GM13977 (cell line): ENCODE data around the gene CHKB.

Experiments used
- DNase-seq: peaks from one replicate; pipeline ENCODE4 v3.0.0; 2012; ENCODE audit warnings: low spot score
- in situ Hi-C: fragments of 300-500 bp; cut with MboI; formaldehyde crosslinking; loops from one replicate; pipeline ENCODE4 v1.12.0; 2022; ENCODE audit warnings: low sequenced_read_pairs, low pct_unique_long_range_greater_than_20kb, mixed read lengths, inconsistent platforms; ENCODE audit not compliant: unreplicated experiment
- TF ChIP-seq, protein P1 (sequence below): IDR thresholded peaks from 2 replicates; pipeline ENCODE4 v1.5.1; 2012; ENCODE audit warnings: mild to moderate bottlenecking, control low read depth; ENCODE audit not compliant: insufficient read depth; ENCODE audit errors: extremely low read depth, missing control alignments

The CHKB gene

DNA sequence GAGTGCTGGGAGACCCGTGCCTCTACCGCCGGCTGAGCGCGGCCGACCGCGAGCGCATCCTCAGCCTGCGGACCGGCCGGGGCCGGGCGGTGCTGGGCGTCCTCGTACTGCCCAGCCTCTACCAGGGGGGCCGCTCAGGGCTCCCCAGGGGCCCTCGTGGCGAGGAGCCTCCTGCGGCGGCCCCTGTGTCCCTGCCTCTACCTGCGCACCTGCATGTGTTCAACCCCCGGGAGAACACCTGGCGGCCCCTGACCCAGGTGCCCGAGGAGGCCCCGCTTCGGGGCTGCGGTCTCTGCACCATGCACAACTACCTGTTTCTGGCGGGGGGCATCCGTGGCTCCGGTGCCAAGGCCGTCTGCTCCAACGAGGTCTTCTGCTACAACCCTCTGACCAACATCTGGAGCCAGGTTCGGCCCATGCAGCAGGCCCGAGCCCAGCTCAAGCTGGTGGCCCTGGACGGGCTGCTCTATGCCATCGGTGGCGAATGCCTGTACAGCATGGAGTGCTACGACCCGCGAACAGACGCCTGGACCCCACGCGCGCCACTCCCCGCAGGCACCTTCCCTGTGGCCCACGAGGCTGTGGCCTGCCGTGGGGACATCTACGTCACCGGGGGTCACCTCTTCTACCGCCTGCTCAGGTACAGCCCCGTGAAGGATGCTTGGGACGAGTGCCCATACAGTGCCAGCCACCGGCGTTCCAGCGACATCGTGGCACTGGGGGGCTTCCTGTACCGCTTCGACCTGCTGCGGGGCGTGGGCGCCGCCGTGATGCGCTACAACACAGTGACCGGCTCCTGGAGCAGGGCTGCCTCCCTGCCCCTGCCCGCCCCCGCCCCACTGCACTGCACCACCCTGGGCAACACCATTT lies 33.5 kb downstream of the CHKB start:
- in situ Hi-C loops: no loop called here
- TF ChIP-seq, protein P1, sequence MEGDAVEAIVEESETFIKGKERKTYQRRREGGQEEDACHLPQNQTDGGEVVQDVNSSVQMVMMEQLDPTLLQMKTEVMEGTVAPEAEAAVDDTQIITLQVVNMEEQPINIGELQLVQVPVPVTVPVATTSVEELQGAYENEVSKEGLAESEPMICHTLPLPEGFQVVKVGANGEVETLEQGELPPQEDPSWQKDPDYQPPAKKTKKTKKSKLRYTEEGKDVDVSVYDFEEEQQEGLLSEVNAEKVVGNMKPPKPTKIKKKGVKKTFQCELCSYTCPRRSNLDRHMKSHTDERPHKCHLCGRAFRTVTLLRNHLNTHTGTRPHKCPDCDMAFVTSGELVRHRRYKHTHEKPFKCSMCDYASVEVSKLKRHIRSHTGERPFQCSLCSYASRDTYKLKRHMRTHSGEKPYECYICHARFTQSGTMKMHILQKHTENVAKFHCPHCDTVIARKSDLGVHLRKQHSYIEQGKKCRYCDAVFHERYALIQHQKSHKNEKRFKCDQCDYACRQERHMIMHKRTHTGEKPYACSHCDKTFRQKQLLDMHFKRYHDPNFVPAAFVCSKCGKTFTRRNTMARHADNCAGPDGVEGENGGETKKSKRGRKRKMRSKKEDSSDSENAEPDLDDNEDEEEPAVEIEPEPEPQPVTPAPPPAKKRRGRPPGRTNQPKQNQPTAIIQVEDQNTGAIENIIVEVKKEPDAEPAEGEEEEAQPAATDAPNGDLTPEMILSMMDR: no peak
- no peak for DNase-seq

DNA sequence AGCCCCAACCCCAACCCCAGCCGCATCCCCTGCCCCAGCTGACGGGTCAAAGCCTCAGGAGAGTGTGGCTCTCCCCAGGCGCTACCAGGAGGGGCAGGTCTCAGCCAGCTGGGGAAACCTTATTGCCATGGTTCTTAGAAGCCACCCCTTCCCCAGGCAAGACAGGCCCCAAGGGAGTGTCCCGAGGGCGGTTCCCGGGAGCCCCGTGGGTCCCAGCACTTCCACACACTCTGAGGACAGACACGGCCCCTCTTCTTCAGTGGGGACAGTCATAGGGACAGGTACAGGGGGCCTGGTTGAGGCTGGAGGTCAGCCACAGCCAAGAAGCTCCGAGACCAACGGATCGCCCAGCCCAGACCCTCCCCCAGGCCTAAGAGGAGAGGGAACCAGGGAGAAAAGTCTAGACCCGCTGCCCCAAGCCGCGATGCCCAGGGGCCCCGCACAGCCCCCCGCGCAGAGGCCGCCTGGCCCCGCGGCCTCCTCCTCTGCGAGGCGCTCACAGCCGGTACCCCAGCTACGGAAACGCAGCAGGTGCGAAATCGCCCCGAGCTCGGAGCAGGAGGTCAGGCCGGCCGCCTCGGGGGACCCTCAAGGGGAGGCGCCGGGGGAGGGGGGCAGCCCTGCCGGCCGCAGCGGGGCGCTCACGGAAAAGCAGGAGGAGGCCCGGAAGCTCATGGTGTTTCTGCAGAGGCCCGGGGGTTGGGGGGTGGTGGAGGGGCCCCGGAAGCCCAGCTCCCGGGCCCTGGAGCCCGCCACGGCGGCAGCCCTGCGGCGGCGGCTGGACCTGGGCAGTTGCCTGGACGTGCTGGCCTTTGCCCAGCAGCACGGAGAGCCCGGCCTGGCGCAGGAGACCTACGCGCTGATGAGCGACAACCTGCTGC lies 34.4 kb downstream of the CHKB start:
- DNase-seq: peak; percentile 87
- TF ChIP-seq, protein P1: peak; percentile 35

DNA sequence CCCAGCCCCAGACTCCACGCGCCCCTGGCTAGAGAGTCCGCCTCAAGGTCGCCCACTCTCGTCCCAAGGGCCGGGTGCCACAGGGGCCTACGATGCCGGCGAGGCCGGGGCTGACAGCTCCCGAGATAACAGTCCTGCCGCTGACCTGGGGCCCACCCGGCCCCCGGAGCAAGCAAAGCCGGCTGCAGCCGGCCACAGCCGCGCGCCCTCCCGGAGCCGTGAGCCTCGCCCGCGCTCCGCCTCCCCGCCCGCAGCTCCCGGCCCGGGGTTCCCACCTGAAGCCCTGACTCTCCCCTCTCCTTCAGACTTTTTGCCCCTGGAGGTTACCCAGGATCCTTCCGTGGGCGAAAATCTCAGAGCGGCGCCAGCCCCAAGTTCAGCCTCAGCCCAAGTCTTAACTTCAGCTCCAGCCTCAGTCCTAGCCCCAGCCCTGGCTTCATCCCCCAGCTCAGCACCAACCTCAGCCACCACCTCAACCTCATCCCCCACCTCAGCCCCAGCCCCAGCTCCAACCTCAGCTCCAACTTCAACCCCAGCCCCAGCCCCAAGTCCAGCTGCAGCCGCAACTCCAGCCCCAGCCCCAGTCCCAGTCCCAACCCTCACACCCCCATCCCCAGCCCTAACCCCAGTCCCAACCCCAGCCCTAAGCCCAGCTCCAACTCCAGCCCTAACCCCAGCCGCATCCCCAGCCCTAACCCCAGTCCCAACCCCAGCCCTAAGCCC lies 35.2 kb downstream of the CHKB start:
- TF ChIP-seq, protein P1: no peak
- in situ Hi-C loops: no loop called here
- peak; percentile 54 for DNase-seq

More for the DNA sequence above, 34.4 kb downstream of the CHKB start:
- in situ Hi-C loops: no loop called here

DNA sequence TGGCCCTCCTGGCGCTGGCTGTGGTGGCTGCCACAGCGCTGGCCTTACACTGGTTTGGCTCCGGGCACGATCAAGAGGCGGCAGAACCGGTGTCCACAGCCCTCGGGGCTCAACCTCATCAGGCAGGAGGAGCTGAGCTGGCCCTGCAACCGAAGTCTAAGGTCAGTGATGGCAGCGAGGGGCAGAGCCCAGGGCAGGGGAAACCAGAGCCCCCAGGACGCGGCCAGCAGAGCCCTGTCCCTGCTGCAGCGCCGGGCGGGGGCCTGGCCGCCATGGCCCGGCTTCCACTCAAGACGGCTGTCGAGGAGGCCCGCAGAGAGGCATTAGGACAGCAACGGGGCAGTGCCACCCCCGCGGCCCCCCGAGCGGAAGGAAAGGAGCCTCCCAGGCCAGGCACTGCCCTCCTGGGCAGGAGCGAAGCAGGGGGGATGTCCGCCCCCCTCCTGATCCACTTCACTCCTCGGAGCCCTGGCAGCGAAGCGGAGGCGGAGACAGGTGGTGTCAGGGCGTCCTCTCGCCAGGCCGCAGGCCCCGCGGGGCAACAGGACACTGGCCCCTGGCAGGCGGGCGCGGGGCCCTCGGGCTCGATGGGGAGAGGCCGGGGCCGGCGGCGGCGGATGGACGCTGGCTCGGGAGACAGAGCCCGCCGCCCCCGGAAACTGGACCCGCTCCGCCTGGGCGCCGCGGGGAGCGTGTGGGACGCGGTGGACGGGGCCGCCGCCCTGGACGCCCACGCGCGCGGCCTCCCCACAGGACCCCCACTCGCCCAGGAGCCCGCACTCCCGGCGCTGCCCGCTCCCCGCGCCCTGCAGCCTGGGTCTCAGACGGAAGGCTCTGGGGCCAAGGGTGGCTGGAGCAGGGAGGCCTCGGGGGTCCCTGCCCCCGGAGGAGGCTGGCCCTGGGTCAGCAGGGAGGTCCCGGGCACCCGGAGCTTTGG lies 36.1 kb downstream of the CHKB start:
- peak; percentile 39 for DNase-seq
- TF ChIP-seq, protein P1: no peak
- in situ Hi-C loops: no loop called here

DNA sequence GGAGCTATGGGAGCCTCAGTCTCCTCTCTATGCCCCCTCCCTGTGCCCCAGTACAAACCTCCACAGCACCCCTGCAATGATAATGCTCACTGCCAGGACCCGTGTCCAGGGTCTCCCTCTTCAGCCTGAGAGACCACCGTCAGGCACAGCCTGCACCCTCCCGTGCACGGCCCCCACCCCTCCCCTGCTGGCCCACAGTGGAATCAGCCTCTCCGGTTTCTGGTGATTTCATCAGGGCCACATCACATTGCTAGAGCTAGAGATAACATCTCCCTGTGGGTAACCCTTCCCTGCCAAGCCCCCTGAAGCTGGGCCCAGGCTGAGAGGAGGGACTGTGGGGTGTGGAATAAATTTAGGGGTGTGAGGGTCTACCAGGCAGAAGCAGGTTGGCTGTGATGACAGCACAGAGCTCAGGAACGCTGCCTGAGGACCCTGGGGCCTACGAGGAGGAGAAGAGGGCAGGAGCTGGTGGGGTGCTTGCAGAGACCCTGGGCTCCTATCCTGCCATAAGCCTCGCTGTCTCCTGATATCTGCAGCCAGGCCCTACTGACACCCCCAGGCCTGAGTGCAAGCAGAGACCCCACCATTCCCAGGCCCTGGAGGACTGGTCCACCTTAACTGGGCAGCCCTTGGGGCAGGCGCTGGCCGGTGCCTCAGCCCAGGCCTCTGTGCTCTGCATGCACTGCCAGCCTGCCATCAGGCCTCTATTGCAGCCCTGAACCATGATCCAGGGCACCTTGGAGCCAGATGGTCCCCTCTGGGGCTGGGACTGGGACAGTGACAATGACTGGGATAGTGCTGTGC lies 36.9 kb downstream of the CHKB start, which contains the start of gene KLHDC7B:
KLHDC7B (plus strand) TSS at position 378 of the 804 bp plus-strand sequence; CDS start at position 723, 345 bp downstream.
- in situ Hi-C loops: no loop called here
- TF ChIP-seq, protein P1: no peak
- DNase-seq: peak; percentile 49
